IPS-18a (cell line): ENCODE results near the gene STRBP.
"Not testable (repeated sequence)": the region's sequence is repeated elsewhere in the genome, so short reads cannot be mapped to it uniquely, and the experiment has no call there.

Experiments used
- H3K27ac ChIP-seq: one replicate; pipeline ENCODE4 v1.5.1; 2013; ENCODE audit warnings: low read length
- H3K27me3 ChIP-seq: one replicate; pipeline ENCODE4 v1.6.1; 2013; ENCODE audit warnings: mild to moderate bottlenecking, low read length; ENCODE audit not compliant: control insufficient read depth, insufficient read depth
- H3K36me3 ChIP-seq: one replicate; pipeline ENCODE4 v1.6.1; 2013; ENCODE audit warnings: low read depth, low read length; ENCODE audit not compliant: control insufficient read depth
- H3K4me1 ChIP-seq: one replicate; pipeline ENCODE4 v1.6.1; 2013; ENCODE audit warnings: low read depth, low read length; ENCODE audit not compliant: control insufficient read depth
- H3K4me3 ChIP-seq: one replicate; pipeline ENCODE4 v1.5.1; 2013; ENCODE audit warnings: low read length
- H3K9ac ChIP-seq: one replicate; pipeline ENCODE4 v1.6.1; 2013; ENCODE audit warnings: mild to moderate bottlenecking, low read length, moderate library complexity
- H3K9me3 ChIP-seq: one replicate; pipeline ENCODE4 v1.6.1; 2013; ENCODE audit warnings: low read depth, low read length; ENCODE audit not compliant: control insufficient read depth

STRBP gene

GRCh38 chr9:123262338-123262737 lies 6.0 kb downstream of the STRBP start:
- Histone ChIP-seq H3K9me3 (no peaks in the 10 kb centered on the region), H3K9ac (no peak overlapping the region), H3K36me3 (no peaks in the 10 kb centered on the region), H3K4me3 (no peak overlapping the region), H3K27me3 (no peaks in the 10 kb centered on the region), H3K27ac (no peak overlapping the region), H3K4me1 (peaks cover 12% of the 10 kb centered on the region)

- Histone ChIP-seq H3K27ac (no peak overlapping the region), H3K9ac (no peak overlapping the region), H3K9me3 (no peaks in the 10 kb centered on the region), H3K36me3 (no peaks in the 10 kb centered on the region), H3K4me1 (peaks cover 8% of the 10 kb centered on the region), H3K27me3 (no peaks in the 10 kb centered on the region), H3K4me3 (no peak overlapping the region)
Measured at GRCh38 chr9:123261006-123261677, 7.2 kb downstream of the STRBP start.

- Histone ChIP-seq H3K9me3 (no peaks in the 10 kb centered on the region), H3K4me1 (peaks cover 8% of the 10 kb centered on the region), H3K9ac (no peak overlapping the region), H3K27me3 (no peaks in the 10 kb centered on the region), H3K27ac (no peak overlapping the region), H3K36me3 (no peaks in the 10 kb centered on the region), H3K4me3 (no peak overlapping the region)
Measured at GRCh38 chr9:123260340-123260739, 8.0 kb downstream of the STRBP start.

DNA sequence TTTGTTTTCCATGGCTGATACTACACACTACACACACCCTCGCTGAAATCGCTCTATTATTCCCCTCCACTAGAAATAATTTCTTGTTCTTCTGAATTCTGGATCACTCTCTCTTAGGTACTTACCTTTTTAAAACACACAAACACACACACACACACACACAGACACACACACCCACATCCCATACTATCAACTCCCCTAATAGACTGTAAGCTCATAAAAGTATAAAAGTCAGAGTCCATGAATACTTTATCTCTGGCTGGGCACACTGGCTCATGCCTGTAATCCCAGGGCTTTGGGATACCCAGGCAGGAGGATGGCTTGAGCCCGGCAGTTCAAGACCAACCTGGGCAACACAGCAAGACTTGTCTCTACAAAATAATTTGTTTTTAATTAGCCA lies 11.1 kb downstream of the STRBP start:
- no peaks in the 10 kb centered on the region for H3K27me3 ChIP-seq
- H3K4me3 ChIP-seq: no peak overlapping the region
- H3K36me3 ChIP-seq: no peaks in the 10 kb centered on the region
- no peak overlapping the region for H3K27ac ChIP-seq
- H3K9ac ChIP-seq: no peak overlapping the region
- H3K4me1 ChIP-seq: peaks cover 3% of the 10 kb centered on the region
- no peaks in the 10 kb centered on the region for H3K9me3 ChIP-seq

GRCh38 chr9:123255718-123256117 lies 12.7 kb downstream of the STRBP start:
- no peaks in the 10 kb centered on the region for H3K9me3 ChIP-seq
- H3K4me3 ChIP-seq: no peak overlapping the region
- H3K9ac ChIP-seq: no peak overlapping the region
- H3K27ac ChIP-seq: no peak overlapping the region
- H3K27me3 ChIP-seq: no peaks in the 10 kb centered on the region
- no peaks in the 10 kb centered on the region for H3K36me3 ChIP-seq
- H3K4me1 ChIP-seq: no peaks in the 10 kb centered on the region

- no peaks in the 10 kb centered on the region for H3K9me3 ChIP-seq
- H3K9ac ChIP-seq: no peak overlapping the region
- H3K4me3 ChIP-seq: no peak overlapping the region
- no peaks in the 10 kb centered on the region for H3K36me3 ChIP-seq
- H3K4me1 ChIP-seq: no peaks in the 10 kb centered on the region
- no peak overlapping the region for H3K27ac ChIP-seq
- no peaks in the 10 kb centered on the region for H3K27me3 ChIP-seq
Measured at GRCh38 chr9:123253204-123253603, 15.2 kb downstream of the STRBP start.

DNA sequence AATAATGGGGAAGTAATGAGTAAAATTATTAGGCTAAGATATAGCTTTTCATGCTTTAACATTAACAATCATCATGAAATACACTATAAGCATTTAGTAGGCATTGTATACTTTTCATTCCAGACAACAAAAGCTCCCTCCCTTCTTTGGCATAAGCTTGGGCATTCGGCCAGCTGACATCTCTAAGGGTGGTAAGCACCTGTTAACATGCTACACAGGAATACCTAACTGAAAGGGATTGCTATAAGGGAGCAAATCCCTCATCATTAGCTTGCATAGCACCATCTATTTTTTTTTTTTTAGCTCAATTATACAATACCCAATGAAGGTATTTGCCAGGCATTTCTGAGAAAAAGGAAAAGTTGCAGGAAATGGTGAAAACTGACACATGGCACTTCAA lies 16.6 kb downstream of the STRBP start:
- no peaks in the 10 kb centered on the region for H3K4me1 ChIP-seq

GRCh38 chr9:123251324-123251723 lies 17.1 kb downstream of the STRBP start:
- no peaks in the 10 kb centered on the region for H3K9me3 ChIP-seq
- no peaks in the 10 kb centered on the region for H3K36me3 ChIP-seq
- no peak overlapping the region for H3K27ac ChIP-seq
- H3K4me1 ChIP-seq: peaks cover 4% of the 10 kb centered on the region
- H3K4me3 ChIP-seq: no peak overlapping the region
- H3K27me3 ChIP-seq: no peaks in the 10 kb centered on the region
- no peak overlapping the region for H3K9ac ChIP-seq

More for the DNA sequence above, 16.6 kb downstream of the STRBP start:
- H3K36me3 ChIP-seq: no peaks in the 10 kb centered on the region
- H3K9me3 ChIP-seq: no peaks in the 10 kb centered on the region
- H3K27ac ChIP-seq: no peak overlapping the region
- H3K4me3 ChIP-seq: no peak overlapping the region
- no peak overlapping the region for H3K9ac ChIP-seq
- no peaks in the 10 kb centered on the region for H3K27me3 ChIP-seq

- Histone ChIP-seq H3K27ac (no peak overlapping the region), H3K4me1 (peaks cover 12% of the 10 kb centered on the region), H3K9ac (no peak overlapping the region)
Measured at GRCh38 chr9:123250504-123250903, 17.9 kb downstream of the STRBP start.

DNA sequence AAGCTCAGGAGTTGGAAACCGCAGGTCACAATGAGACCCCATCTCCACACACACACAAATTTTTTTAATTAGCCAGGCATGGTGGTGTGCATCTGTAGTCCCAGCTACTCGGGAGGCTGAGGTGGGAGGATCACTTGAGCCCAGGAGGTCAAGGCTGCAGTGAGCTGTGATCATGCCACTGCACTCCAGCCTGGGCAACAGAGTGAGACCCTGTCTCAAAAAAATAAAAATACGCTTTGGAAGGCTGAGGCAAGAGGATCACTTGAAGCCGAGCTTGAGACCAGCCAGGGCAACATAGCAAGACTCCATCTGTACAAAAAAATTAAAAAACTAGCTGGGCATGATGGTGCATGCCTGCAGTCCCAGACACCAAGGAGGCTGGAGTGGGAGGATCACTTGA lies 19.2 kb downstream of the STRBP start:
- H3K27ac ChIP-seq, H3K9ac ChIP-seq, H3K4me3 ChIP-seq, H3K9me3 ChIP-seq, H3K27me3 ChIP-seq, H3K36me3 ChIP-seq: not testable (repeated sequence)
- H3K4me1 ChIP-seq: peaks cover 12% of the 10 kb centered on the region

More at GRCh38 chr9:123250504-123250903, 17.9 kb downstream of the STRBP start:
- Histone ChIP-seq H3K4me3 (no peak overlapping the region), H3K27me3 (no peaks in the 10 kb centered on the region), H3K9me3 (no peaks in the 10 kb centered on the region), H3K36me3 (no peaks in the 10 kb centered on the region)

- Histone ChIP-seq H3K27me3 (no peaks in the 10 kb centered on the region), H3K9ac (no peak overlapping the region), H3K4me3 (no peak overlapping the region), H3K4me1 (peaks cover 12% of the 10 kb centered on the region), H3K9me3 (no peaks in the 10 kb centered on the region), H3K36me3 (no peaks in the 10 kb centered on the region), H3K27ac (no peak overlapping the region)
Measured at GRCh38 chr9:123248630-123249029, 19.8 kb downstream of the STRBP start.

DNA sequence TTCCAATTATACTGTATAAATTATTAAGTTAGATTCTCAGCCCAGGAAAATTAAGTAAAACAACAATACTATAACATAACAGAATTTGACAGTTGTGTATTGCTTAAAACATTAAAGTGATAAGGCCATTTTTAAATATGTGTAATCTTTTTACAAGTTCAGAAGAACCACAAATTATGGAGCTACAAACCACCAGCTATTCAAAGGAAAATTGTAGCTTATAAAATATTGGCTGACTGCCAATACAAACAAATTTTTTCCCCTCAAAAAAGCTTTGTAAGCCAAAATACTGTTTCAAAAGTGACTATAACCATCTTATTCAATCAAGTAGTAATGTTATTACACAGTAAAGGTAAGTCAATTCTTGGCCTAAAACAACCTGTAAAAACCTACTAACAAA lies 21.9 kb downstream of the STRBP start:
- H3K27ac ChIP-seq: no peak overlapping the region
- no peak overlapping the region for H3K9ac ChIP-seq
- H3K4me3 ChIP-seq: no peak overlapping the region
- no peaks in the 10 kb centered on the region for H3K27me3 ChIP-seq
- peaks cover 12% of the 10 kb centered on the region for H3K4me1 ChIP-seq
- H3K36me3 ChIP-seq: no peaks in the 10 kb centered on the region
- H3K9me3 ChIP-seq: no peaks in the 10 kb centered on the region
